Fibroblast of lung (primary cell): ENCODE measurements around the gene MAB21L3.

Experiments
- EZH2 ChIP-seq: IDR thresholded peaks from 2 replicates; pipeline ENCODE4 v1.5.1; 2012; ENCODE audit warnings: low read length, control low read depth, mild to moderate bottlenecking; ENCODE audit errors: missing control alignments
- TF ChIP-seq, protein P1 (sequence below), 2 donors: IDR thresholded peaks in 1 of 2; conservative IDR thresholded peaks in 1 of 2; 1 replicate in 1 of 2; 2 replicates in 1 of 2; pipeline ENCODE4 v1.5.1; 2011 to 2012; ENCODE audit warnings: low read length in 2 of 2, control low read depth in 1 of 2, inconsistent platforms in 1 of 2, low read depth in 1 of 2, mild to moderate bottlenecking in 1 of 2

DNA sequence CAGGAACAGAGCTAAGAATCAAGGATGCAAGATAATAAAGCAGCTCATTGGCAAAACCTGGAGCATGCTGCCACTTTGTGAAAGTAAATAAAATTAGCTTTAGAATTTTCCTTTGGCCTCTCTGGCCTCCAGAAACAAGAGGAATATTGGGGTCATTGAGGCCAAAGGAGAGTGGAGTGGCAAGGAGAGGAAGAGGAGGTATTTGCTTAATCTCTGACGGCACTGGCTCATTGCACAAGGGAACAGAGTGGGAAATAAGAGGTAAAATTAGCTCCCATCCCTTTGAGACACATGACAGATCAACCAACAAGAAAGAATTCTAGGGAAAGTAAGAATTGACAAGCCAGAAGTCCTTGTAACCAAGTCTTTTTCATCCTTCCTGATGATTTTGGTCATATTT is 48.4 kb downstream of the MAB21L3 start:
- TF ChIP-seq, protein P1, sequence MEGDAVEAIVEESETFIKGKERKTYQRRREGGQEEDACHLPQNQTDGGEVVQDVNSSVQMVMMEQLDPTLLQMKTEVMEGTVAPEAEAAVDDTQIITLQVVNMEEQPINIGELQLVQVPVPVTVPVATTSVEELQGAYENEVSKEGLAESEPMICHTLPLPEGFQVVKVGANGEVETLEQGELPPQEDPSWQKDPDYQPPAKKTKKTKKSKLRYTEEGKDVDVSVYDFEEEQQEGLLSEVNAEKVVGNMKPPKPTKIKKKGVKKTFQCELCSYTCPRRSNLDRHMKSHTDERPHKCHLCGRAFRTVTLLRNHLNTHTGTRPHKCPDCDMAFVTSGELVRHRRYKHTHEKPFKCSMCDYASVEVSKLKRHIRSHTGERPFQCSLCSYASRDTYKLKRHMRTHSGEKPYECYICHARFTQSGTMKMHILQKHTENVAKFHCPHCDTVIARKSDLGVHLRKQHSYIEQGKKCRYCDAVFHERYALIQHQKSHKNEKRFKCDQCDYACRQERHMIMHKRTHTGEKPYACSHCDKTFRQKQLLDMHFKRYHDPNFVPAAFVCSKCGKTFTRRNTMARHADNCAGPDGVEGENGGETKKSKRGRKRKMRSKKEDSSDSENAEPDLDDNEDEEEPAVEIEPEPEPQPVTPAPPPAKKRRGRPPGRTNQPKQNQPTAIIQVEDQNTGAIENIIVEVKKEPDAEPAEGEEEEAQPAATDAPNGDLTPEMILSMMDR (conservative IDR thresholded peaks at IDR 0.05 in 1 of 2, IDR thresholded peaks at IDR 0.05 in 1 of 2; ENCODE audit: low read depth in 1 of 2, low read length in 2 of 2) = no peak
- TF ChIP-seq EZH2 = no peak
